GM12891 (cell line): ENCODE data around the gene SMYD3.

Experiments used
- PAX5 ChIP-seq: IDR thresholded peaks from 2 replicates; pipeline ENCODE4 v1.6.1; 2011; ENCODE audit warnings: low read length, moderate library complexity, mild to moderate bottlenecking; ENCODE audit not compliant: insufficient read depth, severe bottlenecking
- POLR2A ChIP-seq: IDR thresholded peaks from 2 replicates; pipeline ENCODE4 v1.6.1; 2011; ENCODE audit warnings: low read depth, low read length, control low read depth
- POLR2AphosphoS5 ChIP-seq: IDR thresholded peaks from 2 replicates; pipeline ENCODE4 v1.6.1; 2011; ENCODE audit warnings: low read depth, low read length, control low read depth
- POU2F2 ChIP-seq: IDR thresholded peaks from 2 replicates; pipeline ENCODE4 v1.6.1; 2011; ENCODE audit warnings: low read depth, mild to moderate bottlenecking, control low read depth, low read length, moderate library complexity
- TAF1 ChIP-seq: IDR thresholded peaks from 2 replicates; pipeline ENCODE4 v1.6.1; 2011; ENCODE audit warnings: low read depth, low read length, control low read depth

DNA sequence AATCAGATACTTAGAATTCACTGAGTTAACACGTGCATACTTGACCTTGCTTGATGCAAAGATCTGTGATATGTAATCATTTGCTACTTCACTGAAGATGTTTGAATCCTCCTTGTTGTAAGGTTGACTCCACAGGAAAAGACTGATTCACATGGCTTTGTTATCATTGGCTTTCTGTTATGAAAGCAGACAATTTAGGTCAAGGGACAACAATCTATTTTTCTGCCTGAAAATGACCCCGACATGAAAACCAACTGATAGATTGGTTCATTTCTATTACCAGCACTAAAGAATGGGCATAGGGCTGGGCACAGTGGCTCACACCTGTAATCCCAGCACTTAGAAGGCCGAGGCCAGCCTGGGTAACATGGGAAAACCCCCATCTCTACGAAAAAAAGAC, 546.9 kb downstream of the SMYD3 start:
- no peak for TF ChIP-seq POLR2AphosphoS5
- no peak for TF ChIP-seq POLR2A
- TF ChIP-seq TAF1: no peak
- TF ChIP-seq POU2F2: no peak
- TF ChIP-seq PAX5: no peak
